Measurements from ENCODE around the gene RBP4.

DNA sequence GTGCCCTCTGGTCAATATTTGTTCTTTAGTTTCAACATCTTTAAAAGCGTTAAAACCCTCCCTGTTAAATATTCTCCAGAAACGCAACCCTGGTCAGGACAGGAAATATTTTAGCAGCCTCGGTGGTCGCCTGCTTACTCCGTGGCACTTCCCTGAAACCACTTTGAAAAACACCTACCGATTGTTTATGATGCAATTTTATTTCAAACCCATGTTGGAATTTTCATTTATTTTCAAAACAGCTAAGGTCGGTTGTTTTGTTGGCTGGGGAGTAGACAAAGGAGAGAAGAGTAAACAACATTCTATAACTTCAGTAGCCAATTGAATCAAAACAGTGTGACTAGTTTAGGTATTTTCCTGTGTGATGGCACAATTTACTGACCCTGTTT is 733 bp upstream of the RBP4 start:
- TF ChIP-seq, protein P1, sequence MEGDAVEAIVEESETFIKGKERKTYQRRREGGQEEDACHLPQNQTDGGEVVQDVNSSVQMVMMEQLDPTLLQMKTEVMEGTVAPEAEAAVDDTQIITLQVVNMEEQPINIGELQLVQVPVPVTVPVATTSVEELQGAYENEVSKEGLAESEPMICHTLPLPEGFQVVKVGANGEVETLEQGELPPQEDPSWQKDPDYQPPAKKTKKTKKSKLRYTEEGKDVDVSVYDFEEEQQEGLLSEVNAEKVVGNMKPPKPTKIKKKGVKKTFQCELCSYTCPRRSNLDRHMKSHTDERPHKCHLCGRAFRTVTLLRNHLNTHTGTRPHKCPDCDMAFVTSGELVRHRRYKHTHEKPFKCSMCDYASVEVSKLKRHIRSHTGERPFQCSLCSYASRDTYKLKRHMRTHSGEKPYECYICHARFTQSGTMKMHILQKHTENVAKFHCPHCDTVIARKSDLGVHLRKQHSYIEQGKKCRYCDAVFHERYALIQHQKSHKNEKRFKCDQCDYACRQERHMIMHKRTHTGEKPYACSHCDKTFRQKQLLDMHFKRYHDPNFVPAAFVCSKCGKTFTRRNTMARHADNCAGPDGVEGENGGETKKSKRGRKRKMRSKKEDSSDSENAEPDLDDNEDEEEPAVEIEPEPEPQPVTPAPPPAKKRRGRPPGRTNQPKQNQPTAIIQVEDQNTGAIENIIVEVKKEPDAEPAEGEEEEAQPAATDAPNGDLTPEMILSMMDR (IDR thresholded peaks at IDR 0.05) = no peak
- TF ChIP-seq POLR2A (IDR thresholded peaks at IDR 0.05) (no peak), POLR2AphosphoS5 (IDR thresholded peaks at IDR 0.05) (no peak)
